HPDE6-E6E7 (cell line): ENCODE results near the gene RNF144B.

ENCODE experiments used
- DNase-seq: peaks from one replicate; pipeline ENCODE4 v3.0.0; 2011; ENCODE audit warnings: missing footprints; ENCODE audit errors: extremely low spot score

Gene RNF144B

DNA sequence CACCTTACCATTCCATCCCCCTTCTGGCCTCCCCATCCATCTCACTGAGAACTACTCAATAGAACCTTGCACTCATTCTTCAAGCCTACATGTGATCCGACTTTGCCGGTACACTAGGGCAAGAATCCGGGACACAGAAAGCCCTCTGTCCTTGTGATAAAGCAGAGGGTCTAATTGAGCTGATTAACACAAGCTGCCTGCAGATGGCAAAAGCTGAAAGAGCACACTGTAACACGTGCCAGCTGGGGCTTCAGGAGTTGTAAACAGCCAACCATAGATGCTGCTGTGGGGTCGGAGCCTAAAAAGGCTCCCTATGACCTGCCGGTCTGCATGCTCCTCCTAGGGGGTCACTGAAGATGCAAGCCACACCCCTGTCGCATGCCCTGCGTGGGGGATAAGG is 124.1 kb downstream of the RNF144B start:
- no peak for DNase-seq

GRCh38 chr6:18513253-18513798 is 126.2 kb downstream of the RNF144B start:
- no peak for DNase-seq

DNA sequence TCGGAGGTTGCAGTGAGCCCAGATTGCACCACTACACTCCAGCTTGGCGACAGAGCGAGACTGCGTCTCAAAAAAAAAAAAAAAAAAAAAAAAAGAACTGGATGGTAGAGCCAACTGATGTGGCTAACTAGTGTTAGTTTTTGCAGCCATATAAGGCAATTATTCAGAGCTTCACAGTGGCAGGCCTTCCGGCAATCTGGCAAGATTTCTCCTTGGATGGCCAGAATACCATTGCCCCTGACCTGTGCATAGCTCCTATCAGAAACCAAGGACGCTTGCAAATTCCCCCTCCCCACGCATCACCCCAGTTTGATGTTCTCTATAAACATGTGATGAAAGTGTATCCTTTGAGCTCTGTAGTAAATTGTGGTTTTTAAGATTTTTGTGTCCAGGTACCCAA is 127.0 kb downstream of the RNF144B start:
- DNase-seq: no peak

GRCh38 chr6:18515767-18516166 is 128.6 kb downstream of the RNF144B start:
- no peak for DNase-seq
